Measurements from ENCODE around the gene PPP2R2B.
A peak's percentile ranks its signal among the peaks of the same experiment; 100 is the strongest.

Gene PPP2R2B

GRCh38 chr5:146878476-146879172, at the start of gene PPP2R2B:
TSS of gene PPP2R2B (minus strand) at chr5:146878757.
- peak; percentile 39 for DNase-seq (ENCODE audit: low spot score)

- DNase-seq (ENCODE audit: low spot score), result no peak
Measured at GRCh38 chr5:146924132-146924531, 45.6 kb upstream of the PPP2R2B start.

- DNase-seq (ENCODE audit: low spot score), result no peak
Measured at GRCh38 chr5:146921225-146921624, 42.7 kb upstream of the PPP2R2B start.

GRCh38 chr5:146920351-146920881, 41.9 kb upstream of the PPP2R2B start:
- DNase-seq (ENCODE audit: low spot score), result no peak

- DNase-seq (ENCODE audit: low spot score), result no peak
Measured at GRCh38 chr5:146919304-146919703, 40.7 kb upstream of the PPP2R2B start.

- no peak for DNase-seq (ENCODE audit: low spot score)
Measured at GRCh38 chr5:146917931-146918330, 39.4 kb upstream of the PPP2R2B start.

DNA sequence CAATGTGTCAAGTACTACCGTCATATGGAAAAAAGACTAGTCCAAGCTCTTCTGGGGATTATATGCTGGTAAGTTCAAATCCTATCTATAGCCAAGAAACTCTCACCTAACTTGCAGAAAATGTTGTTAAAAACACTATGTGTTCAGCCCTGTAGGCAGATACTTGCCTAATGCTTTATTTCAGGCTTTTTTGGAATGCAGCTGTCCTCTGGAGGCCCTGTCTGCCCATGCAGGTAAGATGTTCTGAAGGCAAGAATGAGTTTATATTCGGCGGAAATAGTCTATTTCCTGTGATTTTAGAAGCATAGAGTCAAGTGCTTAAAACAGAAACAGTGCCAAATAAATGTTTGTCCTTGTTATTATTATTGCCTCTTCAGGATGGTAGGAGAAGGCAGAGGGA, 34.3 kb upstream of the PPP2R2B start:
- DNase-seq (ENCODE audit: low spot score), result no peak

- DNase-seq (ENCODE audit: low spot score), result no peak
Measured at GRCh38 chr5:146910239-146910638, 31.7 kb upstream of the PPP2R2B start.

DNA sequence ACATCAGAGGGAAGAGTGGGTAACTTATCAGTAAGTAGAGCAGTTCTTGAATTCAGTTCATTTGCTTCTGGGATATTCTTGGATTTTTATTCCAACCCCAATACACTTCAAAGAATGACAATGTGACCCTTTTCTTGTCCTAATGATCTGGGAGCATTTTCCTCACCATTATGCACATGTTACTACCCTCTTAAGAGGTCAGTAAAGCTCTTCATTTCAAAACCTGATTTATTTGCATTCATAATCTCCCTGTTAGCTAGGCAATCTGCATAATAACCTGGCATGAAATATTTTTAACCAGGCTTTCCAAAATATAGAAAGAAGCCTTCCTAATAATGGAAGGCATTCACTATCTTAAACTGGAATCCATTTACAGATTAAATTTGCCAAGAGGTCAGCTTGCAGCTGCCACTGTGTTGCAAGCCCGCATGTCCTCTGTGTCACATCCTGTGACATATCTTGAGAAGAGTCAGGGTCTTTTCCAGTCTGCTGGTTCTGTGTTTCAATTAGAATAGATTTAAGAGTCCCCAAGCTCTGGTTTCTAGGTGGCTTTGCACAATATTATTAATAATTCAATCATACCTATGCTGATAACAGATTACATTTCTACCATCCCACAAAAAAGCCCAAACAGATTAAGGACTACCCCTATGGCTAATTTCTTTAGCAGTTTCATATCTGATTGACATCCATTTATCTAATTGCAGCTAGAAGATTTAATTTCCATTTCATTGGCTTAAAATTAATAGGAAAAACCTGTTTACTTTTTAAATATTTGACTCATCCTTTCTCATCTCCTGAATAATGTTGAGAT, 30.9 kb upstream of the PPP2R2B start:
- DNase-seq (ENCODE audit: low spot score), result no peak

- DNase-seq (ENCODE audit: low spot score), result no peak
Measured at GRCh38 chr5:146906803-146907202, 28.2 kb upstream of the PPP2R2B start.

DNA sequence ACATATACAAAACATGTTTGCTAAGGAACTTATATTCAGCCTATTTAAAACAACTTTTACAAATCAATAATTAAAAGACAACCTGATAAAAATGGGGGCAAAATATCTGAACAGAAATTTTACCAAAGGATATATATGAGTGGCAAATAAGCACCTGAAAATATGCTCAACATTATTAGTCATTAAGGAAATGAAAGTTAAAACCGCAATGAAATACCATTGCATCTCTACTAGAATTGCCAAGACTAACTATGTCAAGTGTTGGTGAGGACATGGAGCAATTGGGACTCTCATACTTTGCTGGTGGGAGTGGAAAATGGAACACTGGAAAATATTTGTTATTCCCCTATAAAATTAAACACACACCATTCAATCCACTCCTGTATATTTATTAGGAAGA, 26.3 kb upstream of the PPP2R2B start:
- DNase-seq (ENCODE audit: low spot score), result no peak

DNA sequence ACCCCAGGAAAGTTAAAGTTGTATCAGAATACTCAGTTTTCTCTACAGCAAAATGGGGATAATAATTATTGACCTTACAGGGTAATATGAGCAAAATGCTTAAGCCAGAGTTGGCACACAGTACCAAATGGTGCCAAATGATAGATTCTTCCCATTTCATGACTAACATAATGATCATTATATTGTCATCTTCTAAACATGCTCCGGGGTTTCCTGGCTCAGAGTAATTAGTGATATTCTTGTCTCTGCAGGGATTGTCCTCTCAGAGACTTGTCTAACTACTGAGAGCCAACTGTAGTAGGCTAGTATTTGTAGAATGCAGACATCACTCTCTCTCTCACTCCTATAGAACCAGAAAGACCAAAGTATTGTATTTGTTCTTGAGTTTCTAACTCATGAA, 25.2 kb upstream of the PPP2R2B start:
- DNase-seq (ENCODE audit: low spot score), result no peak

DNA sequence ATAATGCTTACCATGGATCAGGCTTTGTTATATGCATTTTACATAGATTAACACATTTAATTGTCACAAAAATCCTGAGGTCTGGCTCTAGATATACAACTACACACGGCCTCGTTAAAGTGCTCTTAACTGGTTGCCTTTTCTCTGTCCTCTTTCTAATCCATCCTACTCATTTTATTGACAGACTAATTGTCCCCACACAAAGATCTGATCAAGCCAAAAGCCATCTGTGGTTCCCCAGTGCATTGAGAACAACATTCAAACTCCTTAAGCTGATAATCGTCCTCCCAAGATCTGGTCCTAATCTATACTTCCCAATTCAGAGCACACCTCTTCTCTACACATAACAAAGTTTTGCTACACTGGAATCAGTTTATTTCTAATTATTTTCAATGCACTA, 23.9 kb upstream of the PPP2R2B start:
- no peak for DNase-seq (ENCODE audit: low spot score)

GRCh38 chr5:146897061-146897460, 18.5 kb upstream of the PPP2R2B start:
- no peak for DNase-seq (ENCODE audit: low spot score)

DNA sequence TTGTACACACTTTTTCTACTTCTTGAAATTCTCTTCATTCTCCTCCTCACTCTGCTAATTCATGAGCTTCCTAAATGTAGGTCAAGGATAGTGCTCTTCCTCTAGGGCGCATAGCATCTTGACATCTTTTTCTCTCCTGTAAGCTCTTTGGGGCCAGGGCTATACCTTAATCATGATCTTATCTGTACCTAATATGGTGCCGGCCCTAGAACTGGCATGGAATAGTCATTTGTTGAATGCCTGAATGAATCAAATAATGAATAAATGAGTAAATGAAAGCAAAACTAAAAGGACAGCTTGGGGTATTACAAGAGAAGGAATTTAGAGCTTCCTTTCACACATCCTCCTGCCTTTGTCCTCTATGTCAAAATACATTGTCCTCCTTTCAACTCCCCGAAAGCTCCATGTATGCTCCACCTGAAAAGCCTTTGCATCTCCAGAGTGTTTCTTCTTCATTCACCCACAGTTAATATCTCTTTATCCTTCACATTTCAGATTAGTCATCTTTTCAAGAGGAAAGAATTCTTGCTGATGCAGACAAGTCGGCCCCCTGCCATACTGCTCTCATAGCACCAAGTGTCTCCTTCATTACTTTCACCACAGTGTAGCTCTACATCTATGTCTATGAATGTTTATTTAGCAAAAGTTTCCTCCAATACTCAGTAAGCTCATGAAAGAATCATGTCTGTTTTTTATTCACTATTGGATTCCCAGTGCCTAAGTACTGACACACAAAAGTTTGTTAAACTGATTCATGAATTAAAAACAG, 16.4 kb upstream of the PPP2R2B start:
- peak; percentile 43 for DNase-seq (ENCODE audit: low spot score)

GRCh38 chr5:146893991-146894390, 15.4 kb upstream of the PPP2R2B start:
- no peak for DNase-seq (ENCODE audit: low spot score)

GRCh38 chr5:146892231-146892630, 13.7 kb upstream of the PPP2R2B start:
- no peak for DNase-seq (ENCODE audit: low spot score)

DNA sequence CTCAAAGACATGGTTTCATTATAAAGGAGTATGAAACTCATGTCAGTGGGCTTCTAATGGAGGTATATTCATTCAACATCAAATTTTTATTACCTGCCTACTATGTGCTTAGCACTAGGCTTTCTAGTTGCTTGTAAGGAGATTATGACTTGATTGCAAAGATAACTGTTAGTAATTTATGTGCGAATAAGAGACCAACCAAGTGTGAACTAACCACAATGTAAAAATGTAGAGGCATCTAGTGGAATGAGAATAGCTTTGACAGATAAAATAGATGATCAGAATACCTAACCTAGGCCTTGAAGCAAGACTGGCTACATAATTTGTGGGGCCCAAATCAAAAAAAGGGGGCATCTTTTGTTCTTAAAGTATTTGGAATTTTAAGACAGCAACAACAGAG, 13.0 kb upstream of the PPP2R2B start:
- no peak for DNase-seq (ENCODE audit: low spot score)

DNA sequence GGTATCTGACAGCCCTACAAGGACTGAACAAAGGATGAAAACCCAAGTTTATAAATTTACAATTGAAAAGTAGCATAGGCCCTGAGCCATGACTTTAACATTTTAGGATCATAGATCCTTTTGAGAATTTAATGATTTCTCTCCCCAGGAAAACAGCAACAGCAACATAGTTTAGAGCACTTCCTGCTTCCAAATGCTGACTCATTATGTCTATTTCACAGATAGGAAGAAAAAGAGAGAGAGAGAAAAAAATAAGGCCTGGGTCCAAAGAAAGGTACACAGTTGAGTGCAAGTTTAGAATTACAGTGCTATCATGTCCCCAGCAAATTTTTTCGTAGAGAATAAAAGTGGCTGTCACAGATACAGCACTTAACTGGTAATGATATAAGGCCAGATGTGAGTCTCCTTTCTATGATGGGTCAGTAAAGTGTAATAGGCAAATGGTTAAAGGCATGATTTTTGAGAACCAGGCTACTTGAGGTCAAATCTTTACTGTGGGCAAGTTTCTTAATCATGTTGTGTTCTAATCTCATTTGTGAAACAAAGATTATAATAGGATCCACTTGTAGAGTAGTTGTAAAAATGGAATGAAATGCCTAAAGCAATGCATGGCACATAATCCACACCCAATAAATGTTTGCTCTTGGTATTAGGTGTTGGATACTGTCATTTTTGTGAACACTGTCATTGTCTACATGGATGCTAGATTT, 12.3 kb upstream of the PPP2R2B start:
- DNase-seq (ENCODE audit: low spot score), result no peak

- no peak for DNase-seq (ENCODE audit: low spot score)
Measured at GRCh38 chr5:146890066-146890465, 11.5 kb upstream of the PPP2R2B start.

DNA sequence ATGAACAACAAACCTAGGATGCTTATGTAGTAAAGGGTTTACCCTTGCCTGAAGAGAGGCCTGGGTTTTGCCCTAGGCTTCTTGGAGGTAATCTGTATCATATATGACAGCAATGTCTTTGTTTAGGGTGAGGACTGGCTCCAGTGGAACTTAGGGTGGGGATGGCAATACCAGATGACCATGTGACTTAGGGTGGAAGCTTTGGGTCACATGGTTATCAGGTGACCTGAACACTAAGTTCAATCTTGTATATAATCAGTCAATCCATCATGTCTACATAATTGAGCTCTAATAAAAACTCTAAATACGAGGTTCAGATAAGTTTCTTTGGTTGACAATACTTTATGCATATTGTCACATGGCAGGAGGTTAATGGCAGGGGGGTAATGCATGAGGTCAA, 10.6 kb upstream of the PPP2R2B start:
- no peak for DNase-seq (ENCODE audit: low spot score)
